ENCODE measurements around the gene MEAF6. TPM values are rescaled to one million over a fixed set of nuclear protein-coding genes. Genes with fewer than 3 reads are reported as not detected.

MEAF6 gene
- total RNA-seq, 1 donor from 2014 or later = 54.5 TPM

GRCh38 chr1:37478890-37479254 is 35.7 kb downstream of the MEAF6 start:
- H3K27me3 ChIP-seq = no peaks in the 10 kb centered on the region
- TF ChIP-seq CTCF (IDR thresholded peaks at IDR 0.05) = no peak
- TF ChIP-seq POLR2A (IDR thresholded peaks at IDR 0.05) = no peak
- no peak for TF ChIP-seq POLR2AphosphoS5 (IDR thresholded peaks at IDR 0.05; ENCODE audit: insufficient read depth in 1 of 2, low read depth in 1 of 2)
- peaks cover 3 to 38% of the 10 kb centered on the region in 2 donors for H3K36me3 ChIP-seq
- peak overlapping the region; percentile 98 for H3K27ac ChIP-seq
- no peaks in the 10 kb centered on the region for H3K9me3 ChIP-seq
- intact Hi-C loops (cut with DNase I) = no loop called here
- peak overlapping the region; percentile 35 to 36 for H3K4me3 ChIP-seq
- H3K4me1 ChIP-seq = peaks cover 60% of the 10 kb centered on the region
- no peak for DNase-seq (ENCODE audit: extremely low spot score in 2 of 2)

GRCh38 chr1:37478451-37478881 is 36.1 kb downstream of the MEAF6 start:
- intact Hi-C loops (cut with DNase I) = no loop called here
- no peak for DNase-seq (ENCODE audit: extremely low spot score in 2 of 2)
- TF ChIP-seq POLR2AphosphoS5 (IDR thresholded peaks at IDR 0.05; ENCODE audit: insufficient read depth in 1 of 2, low read depth in 1 of 2) (no peak), POLR2A (IDR thresholded peaks at IDR 0.05) (no peak), CTCF (IDR thresholded peaks at IDR 0.05) (no peak)
- Histone ChIP-seq H3K27ac (peak overlapping the region; percentile 98), H3K27me3 (no peaks in the 10 kb centered on the region), H3K4me3 (peak overlapping the region; percentile 36 to 84), H3K36me3 (peaks cover 3 to 34% of the 10 kb centered on the region in 2 donors), H3K4me1 (peaks cover 64% of the 10 kb centered on the region), H3K9me3 (no peaks in the 10 kb centered on the region)

GRCh38 chr1:37477946-37478345 is 36.6 kb downstream of the MEAF6 start:
- TF ChIP-seq CTCF (IDR thresholded peaks at IDR 0.05) (no peak), POLR2AphosphoS5 (IDR thresholded peaks at IDR 0.05; ENCODE audit: insufficient read depth in 1 of 2, low read depth in 1 of 2) (no peak), POLR2A (IDR thresholded peaks at IDR 0.05) (no peak)
- no peaks in the 10 kb centered on the region for H3K27me3 ChIP-seq
- H3K4me1 ChIP-seq = peaks cover 69% of the 10 kb centered on the region
- peak overlapping the region; percentile 98 for H3K27ac ChIP-seq
- H3K9me3 ChIP-seq = no peaks in the 10 kb centered on the region
- peaks cover 3 to 29% of the 10 kb centered on the region in 2 donors for H3K36me3 ChIP-seq
- peak in 1 of 2 donors; percentile 87 for DNase-seq (ENCODE audit: extremely low spot score in 2 of 2)
- intact Hi-C loops (cut with DNase I) = no loop called here
- H3K4me3 ChIP-seq = peak overlapping the region; percentile 84 to 87

GRCh38 chr1:37477198-37477931 is 37.2 kb downstream of the MEAF6 start:
- Histone ChIP-seq H3K27me3 (no peaks in the 10 kb centered on the region), H3K27ac (peak overlapping the region; percentile 98), H3K4me1 (peaks cover 75% of the 10 kb centered on the region), H3K9me3 (no peaks in the 10 kb centered on the region), H3K4me3 (peak overlapping the region; percentile 84 to 87), H3K36me3 (peaks cover 3 to 23% of the 10 kb centered on the region in 2 donors)
- DNase-seq (ENCODE audit: extremely low spot score in 2 of 2) = peak in 1 of 2 donors; percentile 88
- peak in 1 of 2 donors; percentile 0 for TF ChIP-seq POLR2A (IDR thresholded peaks at IDR 0.05)
- TF ChIP-seq POLR2AphosphoS5 (IDR thresholded peaks at IDR 0.05; ENCODE audit: insufficient read depth in 1 of 2, low read depth in 1 of 2) = no peak
- intact Hi-C loops (cut with DNase I) = no loop called here

- Histone ChIP-seq H3K4me3 (peak overlapping the region; percentile 84 to 87), H3K9me3 (no peaks in the 10 kb centered on the region), H3K36me3 (peaks cover 0 to 15% of the 10 kb centered on the region in 2 donors), H3K27ac (peak overlapping the region; percentile 98), H3K4me1 (peaks cover 82% of the 10 kb centered on the region), H3K27me3 (no peaks in the 10 kb centered on the region)
- intact Hi-C loops (cut with DNase I) = no loop called here
- peak; percentile 63 to 73 for TF ChIP-seq POLR2AphosphoS5 (IDR thresholded peaks at IDR 0.05; ENCODE audit: insufficient read depth in 1 of 2, low read depth in 1 of 2)
- no peak for TF ChIP-seq CTCF (IDR thresholded peaks at IDR 0.05)
- peak in 1 of 2 donors; percentile 8 for TF ChIP-seq POLR2A (IDR thresholded peaks at IDR 0.05)
- peak in 1 of 2 donors; percentile 95 for DNase-seq (ENCODE audit: extremely low spot score in 2 of 2)
Observed at GRCh38 chr1:37476460-37477197, 37.9 kb downstream of the MEAF6 start.

Data from vagina (tissue), 2 donors.